Left lung (tissue), 10 donors: Measurements from ENCODE around the gene TWF2. TPM values are rescaled to one million over a fixed set of nuclear protein-coding genes. Genes with fewer than 3 reads are reported as not detected.
A peak's percentile ranks its signal among the peaks of the same experiment; 100 is the strongest.

Experiments
- ATAC-seq: fragments of 200-7000 bp; cut with Tn5 transposase; one replicate; pipeline ENCODE4 v1.9.1; 2020; ENCODE audit warnings: moderate library complexity
- DNase-seq, 4 donors: peaks; one replicate each; pipeline ENCODE4 v3.0.0-alpha.2; 2013 to 2020
- H3K27ac ChIP-seq, 2 donors: fragments of 200-600 bp; sonication (generic) in 1 of 2; one replicate each; pipeline versions ENCODE4 v1.5.0 to v1.8.0; 2020 to 2021
- H3K27me3 ChIP-seq, 2 donors: fragments of 200-600 bp; sonication (generic) in 1 of 2; one replicate each; pipeline versions ENCODE4 v1.5.0 to v1.8.0; 2020 to 2021
- H3K36me3 ChIP-seq, 2 donors: fragments of 200-600 bp; sonication (generic) in 1 of 2; one replicate each; pipeline versions ENCODE4 v1.5.0 to v1.8.0; 2020 to 2021
- H3K4me1 ChIP-seq, 2 donors: fragments of 200-600 bp; one replicate each; pipeline ENCODE4 v1.8.0; 2021
- H3K4me3 ChIP-seq, 2 donors: fragments of 200-600 bp; sonication (generic) in 1 of 2; one replicate each; pipeline versions ENCODE4 v1.5.0 to v1.8.0; 2020 to 2021; ENCODE audit warnings: mild to moderate bottlenecking in 1 of 2
- H3K9me3 ChIP-seq, 2 donors: fragments of 200-600 bp; sonication (generic) in 1 of 2; one replicate each; pipeline versions ENCODE4 v1.5.0 to v1.8.0; 2020 to 2021
- intact Hi-C, 2 donors: fragments of 100-400 bp; cut with DNase I; formaldehyde crosslinking; loops; one replicate each; pipeline versions ENCODE4 v1.11.2 to v1.14.2; 2022
- polyA plus RNA-seq, 6 donors: library from polyadenylated mRNA; unstranded; fragments of 120-200 nt; gene quantifications; one replicate each; pipeline ENCODE4 v1.2.1, GENCODE V29; 2013; ENCODE audit not compliant: insufficient read length in 6 of 6
- total RNA-seq, 2 donors: library from RNA; stranded (reverse); fragmentation: NEBNext Ultra II Directional; extraction: Animal tissue kit (Norgen Biotek cat#: 25700); gene quantifications; one replicate each; pipeline ENCODE4 v1.2.1, GENCODE V29; 2021
- TF ChIP-seq, protein P1 (sequence below), 2 donors: fragments of 200-600 bp; sonication (generic) in 1 of 2; IDR thresholded peaks; one replicate each; pipeline versions ENCODE4 v1.5.0 to v1.8.0; 2021; ENCODE audit warnings: antibody characterized with exemption in 2 of 2
- donor health status: DM: no; HTN: yes; CAD: no.
- donor health status: DM: no; HTN: no; CAD: no.

Gene TWF2
- total and polyA plus RNA-seq, 8 donors: 28.9 to 77.5 (median 32.4) TPM

GRCh38 chr3:52211268-52211891, 27.6 kb downstream of the TWF2 start:
- H3K4me1 ChIP-seq: peaks cover 1 to 38% of the 10 kb centered on the region in 2 donors
- no peaks in the 10 kb centered on the region for H3K27me3 ChIP-seq
- TF ChIP-seq, protein P1, sequence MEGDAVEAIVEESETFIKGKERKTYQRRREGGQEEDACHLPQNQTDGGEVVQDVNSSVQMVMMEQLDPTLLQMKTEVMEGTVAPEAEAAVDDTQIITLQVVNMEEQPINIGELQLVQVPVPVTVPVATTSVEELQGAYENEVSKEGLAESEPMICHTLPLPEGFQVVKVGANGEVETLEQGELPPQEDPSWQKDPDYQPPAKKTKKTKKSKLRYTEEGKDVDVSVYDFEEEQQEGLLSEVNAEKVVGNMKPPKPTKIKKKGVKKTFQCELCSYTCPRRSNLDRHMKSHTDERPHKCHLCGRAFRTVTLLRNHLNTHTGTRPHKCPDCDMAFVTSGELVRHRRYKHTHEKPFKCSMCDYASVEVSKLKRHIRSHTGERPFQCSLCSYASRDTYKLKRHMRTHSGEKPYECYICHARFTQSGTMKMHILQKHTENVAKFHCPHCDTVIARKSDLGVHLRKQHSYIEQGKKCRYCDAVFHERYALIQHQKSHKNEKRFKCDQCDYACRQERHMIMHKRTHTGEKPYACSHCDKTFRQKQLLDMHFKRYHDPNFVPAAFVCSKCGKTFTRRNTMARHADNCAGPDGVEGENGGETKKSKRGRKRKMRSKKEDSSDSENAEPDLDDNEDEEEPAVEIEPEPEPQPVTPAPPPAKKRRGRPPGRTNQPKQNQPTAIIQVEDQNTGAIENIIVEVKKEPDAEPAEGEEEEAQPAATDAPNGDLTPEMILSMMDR (IDR thresholded peaks at IDR 0.05): no peak
- H3K36me3 ChIP-seq: peaks cover 12 to 100% of the 10 kb centered on the region in 2 donors
- no peak for ATAC-seq
- intact Hi-C loops: no loop called here
- no peaks in the 10 kb centered on the region for H3K9me3 ChIP-seq
- DNase-seq: peak in 1 of 4 donors; percentile 40
- peak overlapping the region in 1 of 2 donors; percentile 80 for H3K27ac ChIP-seq
- H3K4me3 ChIP-seq: no peak overlapping the region

- intact Hi-C loops: no loop called here
- peak overlapping the region; percentile 50 to 80 for H3K27ac ChIP-seq
- peaks cover 12 to 100% of the 10 kb centered on the region in 2 donors for H3K36me3 ChIP-seq
- TF ChIP-seq, protein P1 (IDR thresholded peaks at IDR 0.05): no peak
- DNase-seq (peak in 1 of 4 donors; percentile 72), ATAC-seq (peak; percentile 86)
- no peak overlapping the region for H3K4me3 ChIP-seq
- H3K9me3 ChIP-seq: no peaks in the 10 kb centered on the region
- no peaks in the 10 kb centered on the region for H3K27me3 ChIP-seq
- H3K4me1 ChIP-seq: peaks cover 0 to 38% of the 10 kb centered on the region in 2 donors
Measured at GRCh38 chr3:52210550-52211046, 28.4 kb downstream of the TWF2 start.

- DNase-seq: no peak
- intact Hi-C loops: no loop called here
- no peak for ATAC-seq
- Histone ChIP-seq H3K4me3 (no peak overlapping the region), H3K27me3 (no peaks in the 10 kb centered on the region), H3K36me3 (peaks cover 12 to 100% of the 10 kb centered on the region in 2 donors), H3K9me3 (no peaks in the 10 kb centered on the region), H3K4me1 (peaks cover 0 to 41% of the 10 kb centered on the region in 2 donors), H3K27ac (peak overlapping the region; percentile 50 to 80)
- TF ChIP-seq, protein P1 (IDR thresholded peaks at IDR 0.05): no peak
Measured at GRCh38 chr3:52210037-52210436, 28.9 kb downstream of the TWF2 start.

GRCh38 chr3:52208556-52208955, 30.4 kb downstream of the TWF2 start:
- H3K9me3 ChIP-seq: no peaks in the 10 kb centered on the region
- peaks cover 8 to 100% of the 10 kb centered on the region in 2 donors for H3K36me3 ChIP-seq
- H3K27ac ChIP-seq: peak overlapping the region in 1 of 2 donors; percentile 80
- TF ChIP-seq, protein P1 (IDR thresholded peaks at IDR 0.05): no peak
- H3K4me3 ChIP-seq: no peak overlapping the region
- ATAC-seq: no peak
- DNase-seq: no peak
- peaks cover 0 to 56% of the 10 kb centered on the region in 2 donors for H3K4me1 ChIP-seq
- intact Hi-C loops: no loop called here
- no peaks in the 10 kb centered on the region for H3K27me3 ChIP-seq

GRCh38 chr3:52205727-52206372, 33.1 kb downstream of the TWF2 start:
- H3K4me1 ChIP-seq: peaks cover 8 to 72% of the 10 kb centered on the region in 2 donors
- TF ChIP-seq, protein P1 (IDR thresholded peaks at IDR 0.05): no peak
- peaks cover 4 to 86% of the 10 kb centered on the region in 2 donors for H3K36me3 ChIP-seq
- no peaks in the 10 kb centered on the region for H3K9me3 ChIP-seq
- intact Hi-C loops: no loop called here
- H3K4me3 ChIP-seq: no peak overlapping the region
- ATAC-seq (peak; percentile 43), DNase-seq (peak in 2 of 4 donors; percentile 34 to 62)
- H3K27ac ChIP-seq: peak overlapping the region in 1 of 2 donors; percentile 86
- H3K27me3 ChIP-seq: no peaks in the 10 kb centered on the region
